ENCODE results near the gene GPR152.

Gene GPR152, protein sequence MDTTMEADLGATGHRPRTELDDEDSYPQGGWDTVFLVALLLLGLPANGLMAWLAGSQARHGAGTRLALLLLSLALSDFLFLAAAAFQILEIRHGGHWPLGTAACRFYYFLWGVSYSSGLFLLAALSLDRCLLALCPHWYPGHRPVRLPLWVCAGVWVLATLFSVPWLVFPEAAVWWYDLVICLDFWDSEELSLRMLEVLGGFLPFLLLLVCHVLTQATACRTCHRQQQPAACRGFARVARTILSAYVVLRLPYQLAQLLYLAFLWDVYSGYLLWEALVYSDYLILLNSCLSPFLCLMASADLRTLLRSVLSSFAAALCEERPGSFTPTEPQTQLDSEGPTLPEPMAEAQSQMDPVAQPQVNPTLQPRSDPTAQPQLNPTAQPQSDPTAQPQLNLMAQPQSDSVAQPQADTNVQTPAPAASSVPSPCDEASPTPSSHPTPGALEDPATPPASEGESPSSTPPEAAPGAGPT

DNA sequence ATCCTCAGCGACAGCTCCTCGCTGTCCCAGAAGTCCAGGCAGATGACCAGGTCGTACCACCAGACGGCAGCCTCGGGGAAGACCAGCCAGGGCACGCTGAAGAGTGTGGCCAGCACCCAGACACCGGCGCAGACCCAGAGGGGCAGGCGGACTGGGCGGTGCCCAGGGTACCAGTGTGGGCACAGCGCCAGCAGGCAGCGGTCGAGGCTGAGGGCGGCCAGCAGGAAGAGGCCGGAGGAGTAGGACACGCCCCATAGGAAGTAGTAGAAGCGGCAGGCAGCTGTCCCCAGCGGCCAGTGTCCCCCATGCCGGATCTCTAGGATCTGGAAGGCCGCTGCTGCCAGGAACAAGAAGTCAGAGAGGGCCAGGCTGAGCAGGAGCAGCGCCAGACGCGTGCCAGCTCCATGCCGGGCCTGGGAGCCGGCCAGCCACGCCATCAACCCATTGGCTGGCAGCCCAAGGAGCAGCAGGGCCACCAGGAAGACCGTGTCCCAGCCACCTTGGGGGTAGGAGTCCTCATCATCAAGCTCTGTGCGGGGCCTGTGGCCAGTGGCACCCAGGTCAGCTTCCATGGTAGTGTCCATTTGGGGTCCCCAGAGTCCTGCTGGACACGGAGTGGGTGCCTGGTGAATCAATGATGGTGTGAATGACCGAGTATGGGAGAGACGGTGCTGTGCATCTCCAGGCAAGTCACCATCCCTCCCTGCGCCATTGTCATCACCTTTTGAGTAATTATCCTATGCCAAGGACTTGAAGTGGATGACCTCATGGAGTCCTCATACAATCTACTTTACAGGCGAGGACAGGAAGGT, at the start of gene GPR152:
TSS of gene GPR152 (minus strand) at position 589 of the 812 bp plus-strand sequence. CDS start at position 584, 5 bp downstream.
- peak; percentile 78 to 92 for DNase-seq

DNA sequence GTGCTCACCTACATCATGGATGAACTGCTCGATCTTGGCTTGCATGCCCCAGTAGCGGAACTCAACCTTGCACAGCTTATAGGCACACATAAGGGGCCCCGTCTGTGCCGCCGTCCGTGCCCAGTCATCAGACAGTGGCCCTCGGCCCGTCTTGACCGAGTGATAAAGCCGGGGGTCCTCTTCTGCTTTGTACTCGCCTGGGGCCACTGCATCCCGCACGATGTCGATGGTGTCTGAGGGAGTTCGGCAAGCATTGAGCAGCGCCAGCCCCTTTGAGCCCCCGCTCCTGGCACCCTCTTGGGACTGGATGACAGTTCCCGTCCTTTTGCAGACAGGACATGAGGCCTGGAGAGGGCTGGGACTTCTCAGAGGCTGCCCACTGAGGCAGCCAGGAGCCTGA, 49.3 kb upstream of the GPR152 start:
- DNase-seq, result no peak

DNA sequence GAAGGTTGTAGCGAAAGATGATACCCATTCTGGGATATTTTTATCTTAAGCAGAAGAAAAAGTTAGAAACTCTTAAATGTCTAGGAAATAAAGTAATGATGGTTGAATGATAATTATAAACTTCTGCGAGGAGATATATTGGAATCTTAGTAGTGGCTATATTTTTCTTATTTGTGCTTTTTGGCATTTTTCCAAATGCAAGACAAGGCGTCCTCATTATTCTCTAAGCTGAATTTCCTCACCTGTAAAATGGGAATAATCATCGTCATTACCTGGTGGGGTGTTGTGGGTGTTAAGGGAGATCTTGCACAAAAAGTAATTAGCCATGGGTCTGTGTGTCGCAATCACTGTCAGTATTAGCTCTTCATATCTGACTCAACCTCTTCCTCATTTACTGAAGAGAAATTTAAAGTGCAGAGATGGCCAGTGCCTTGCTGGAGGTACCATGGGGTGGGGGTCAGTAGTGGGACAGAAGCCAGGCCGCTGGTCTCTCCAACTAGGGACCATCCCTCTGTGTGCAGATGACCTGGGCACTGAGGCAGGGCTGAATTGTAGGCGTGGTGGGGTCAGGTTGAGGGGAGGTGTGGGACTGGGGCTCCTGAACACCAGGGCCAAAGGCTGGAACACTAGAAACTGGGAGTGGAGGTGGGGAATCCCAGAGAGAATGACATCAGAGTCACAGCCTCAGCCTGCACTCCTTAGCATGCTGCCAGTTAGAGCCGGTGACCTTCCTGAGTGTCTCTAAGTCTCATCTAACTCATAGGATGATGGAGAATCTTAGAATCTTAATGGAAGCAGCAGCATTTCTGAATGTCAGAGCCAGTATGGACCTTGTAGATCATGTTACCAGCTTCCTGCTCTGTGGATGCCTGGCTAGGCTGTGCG, 48.5 kb upstream of the GPR152 start:
- no peak for DNase-seq

DNA sequence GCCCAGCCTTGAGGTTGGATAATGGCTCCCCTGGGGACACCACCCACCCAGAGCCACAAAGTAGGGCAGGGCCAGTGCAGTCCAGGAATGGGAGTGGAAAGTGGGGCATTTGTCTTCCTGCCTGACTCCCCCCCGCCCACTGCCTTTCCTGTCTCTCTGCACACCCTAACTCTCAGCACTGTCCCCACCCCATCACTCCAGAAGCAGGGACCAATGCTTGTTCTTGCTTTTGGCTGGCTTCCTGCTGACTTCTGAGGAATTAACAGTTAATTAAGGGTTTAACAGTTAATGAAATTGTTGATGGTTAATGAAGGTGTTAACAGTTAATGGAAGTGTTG, 47.9 kb upstream of the GPR152 start:
- DNase-seq, result no peak

DNA sequence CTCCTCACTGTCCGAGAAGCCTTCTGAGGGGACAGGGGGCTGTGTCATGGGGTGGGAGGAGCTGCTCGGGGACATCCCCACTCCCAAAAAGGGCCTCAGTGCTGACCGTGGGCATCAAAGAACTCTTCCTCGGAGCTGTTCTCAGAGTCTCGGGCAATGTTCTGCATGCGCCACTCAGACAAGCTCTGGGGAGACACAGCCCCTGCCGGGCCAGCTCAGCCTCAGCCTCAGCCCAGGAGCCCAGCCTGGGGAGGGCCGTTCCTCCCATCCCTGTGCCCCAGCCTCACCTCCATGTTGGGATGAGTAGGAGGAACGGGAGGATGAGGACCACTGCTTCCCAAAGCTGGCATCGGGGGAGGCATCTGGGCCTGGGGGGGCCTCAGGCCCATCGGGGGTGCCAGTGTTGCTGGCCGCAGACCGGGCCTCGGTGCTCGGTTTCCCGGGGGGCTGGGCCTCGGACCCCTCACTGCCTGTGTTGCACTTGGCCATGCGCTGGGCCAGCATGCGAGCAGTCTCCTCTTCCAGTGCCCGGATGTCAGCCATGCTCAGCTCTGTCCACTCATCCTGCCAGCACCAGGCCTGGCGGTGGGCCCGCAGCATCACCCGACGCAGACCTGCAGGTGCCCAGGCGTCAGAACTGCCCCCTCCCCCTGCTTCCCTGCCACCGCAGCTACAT, 47.4 kb upstream of the GPR152 start:
- DNase-seq, result no peak

DNA sequence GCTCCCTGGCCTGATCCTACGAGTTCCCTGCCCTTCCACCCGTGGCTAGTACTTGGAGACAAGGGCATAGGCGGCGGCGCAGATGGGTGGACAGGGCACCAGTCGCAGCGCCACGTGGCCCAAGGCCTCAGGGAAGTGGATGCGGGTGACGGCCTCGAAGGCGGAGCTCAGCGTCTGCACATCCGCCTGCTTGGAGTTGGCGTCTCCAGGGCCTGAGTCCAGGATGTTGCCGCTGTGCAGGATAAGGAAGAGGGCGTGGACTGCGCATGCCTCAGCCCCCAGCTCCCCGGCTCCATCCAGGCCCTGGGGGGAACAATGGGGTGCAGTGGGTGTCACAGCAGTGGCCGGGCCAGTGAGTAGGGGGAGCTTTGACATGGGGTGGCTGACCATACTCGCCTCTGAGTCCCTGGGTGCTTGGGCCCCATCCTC, 46.0 kb upstream of the GPR152 start:
- no peak for DNase-seq

DNA sequence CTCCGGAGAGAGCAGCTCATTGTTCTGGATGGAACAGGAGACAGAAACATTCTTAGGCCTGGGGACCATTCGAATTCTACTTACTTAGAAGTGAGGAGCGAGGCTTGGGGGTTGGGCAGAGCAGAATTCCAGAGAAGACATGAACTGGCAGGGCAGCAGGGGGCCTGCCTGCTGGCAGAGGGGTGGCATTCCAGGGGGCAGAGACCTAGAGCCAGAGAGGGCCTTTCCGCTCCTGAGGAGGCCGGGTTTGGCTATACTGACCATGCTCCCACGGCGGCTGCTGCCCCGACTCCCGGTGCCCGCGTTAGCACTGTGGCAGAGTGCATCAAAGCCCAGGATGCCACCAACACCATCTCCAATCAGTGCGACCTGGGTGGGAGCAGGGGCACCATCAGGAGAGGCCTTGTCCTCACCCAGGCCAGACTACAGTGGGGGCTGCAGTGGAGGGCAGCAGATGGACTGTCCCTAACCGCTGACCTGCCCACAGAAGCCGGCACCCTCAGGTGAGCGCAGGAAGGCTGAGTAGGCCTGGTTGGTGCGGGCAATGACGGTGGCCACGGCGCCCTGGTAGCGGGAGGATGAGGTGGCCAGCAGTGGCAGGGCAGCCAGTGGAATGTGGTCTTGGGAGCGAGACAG, 45.2 kb upstream of the GPR152 start:
- DNase-seq, result no peak

DNA sequence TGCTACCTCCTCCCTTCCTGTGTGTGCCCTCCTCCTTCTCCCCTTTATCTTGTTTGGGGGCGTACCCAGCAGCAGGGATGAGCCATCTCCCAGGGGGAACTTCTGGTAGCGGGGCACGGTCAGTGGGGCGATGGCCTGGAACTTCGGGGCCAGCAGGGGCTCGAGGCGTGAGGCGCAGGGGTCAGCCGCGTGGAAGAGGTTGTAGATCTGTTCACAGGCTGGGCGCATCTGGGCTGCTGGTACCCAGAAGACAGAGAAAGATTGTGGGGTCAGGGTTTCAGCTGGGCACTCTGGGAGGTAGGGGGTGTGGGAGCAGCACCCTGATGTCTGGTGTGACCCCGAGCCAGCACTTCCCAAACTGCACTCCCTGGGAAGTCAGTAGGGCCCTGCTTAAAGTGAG, 43.6 kb upstream of the GPR152 start:
- DNase-seq, result no peak

DNA sequence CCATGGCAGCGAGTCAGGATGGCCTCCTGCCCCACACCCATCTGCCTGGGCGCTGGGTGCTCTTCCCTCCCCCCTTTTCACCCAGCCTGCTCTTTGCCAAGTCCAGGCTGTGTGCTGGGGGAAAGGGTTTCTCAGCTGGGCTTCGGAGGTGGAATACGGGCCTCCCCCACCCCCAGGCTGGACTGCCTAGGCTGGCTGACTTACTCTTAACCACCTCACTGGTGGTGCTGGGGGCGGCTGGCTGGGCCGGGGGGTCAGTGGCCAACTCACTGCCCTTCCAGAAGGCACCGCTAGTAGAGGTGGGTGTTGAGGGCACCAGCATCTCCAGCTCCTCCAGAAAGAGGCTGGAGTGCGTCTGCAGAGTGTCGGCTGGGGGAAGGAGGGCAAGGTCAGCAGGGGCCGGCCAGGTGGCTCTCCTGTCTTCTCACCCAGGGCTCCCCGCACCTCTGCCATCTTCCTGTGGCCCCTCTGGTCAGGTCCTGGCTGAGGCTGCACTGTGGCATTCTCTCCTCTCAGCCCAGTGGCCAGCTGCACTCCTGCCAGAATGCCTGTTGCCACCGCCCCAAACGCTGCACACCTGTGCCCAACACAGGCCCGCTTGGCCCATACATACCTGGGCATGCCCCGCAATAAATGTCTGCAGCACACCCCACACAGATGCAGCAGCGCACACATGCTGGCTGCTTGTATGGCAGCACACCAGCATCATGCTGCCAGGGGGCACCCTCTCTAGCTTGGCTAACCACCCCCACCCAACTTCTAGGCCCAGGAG, 42.9 kb upstream of the GPR152 start:
- DNase-seq, result no peak

DNA sequence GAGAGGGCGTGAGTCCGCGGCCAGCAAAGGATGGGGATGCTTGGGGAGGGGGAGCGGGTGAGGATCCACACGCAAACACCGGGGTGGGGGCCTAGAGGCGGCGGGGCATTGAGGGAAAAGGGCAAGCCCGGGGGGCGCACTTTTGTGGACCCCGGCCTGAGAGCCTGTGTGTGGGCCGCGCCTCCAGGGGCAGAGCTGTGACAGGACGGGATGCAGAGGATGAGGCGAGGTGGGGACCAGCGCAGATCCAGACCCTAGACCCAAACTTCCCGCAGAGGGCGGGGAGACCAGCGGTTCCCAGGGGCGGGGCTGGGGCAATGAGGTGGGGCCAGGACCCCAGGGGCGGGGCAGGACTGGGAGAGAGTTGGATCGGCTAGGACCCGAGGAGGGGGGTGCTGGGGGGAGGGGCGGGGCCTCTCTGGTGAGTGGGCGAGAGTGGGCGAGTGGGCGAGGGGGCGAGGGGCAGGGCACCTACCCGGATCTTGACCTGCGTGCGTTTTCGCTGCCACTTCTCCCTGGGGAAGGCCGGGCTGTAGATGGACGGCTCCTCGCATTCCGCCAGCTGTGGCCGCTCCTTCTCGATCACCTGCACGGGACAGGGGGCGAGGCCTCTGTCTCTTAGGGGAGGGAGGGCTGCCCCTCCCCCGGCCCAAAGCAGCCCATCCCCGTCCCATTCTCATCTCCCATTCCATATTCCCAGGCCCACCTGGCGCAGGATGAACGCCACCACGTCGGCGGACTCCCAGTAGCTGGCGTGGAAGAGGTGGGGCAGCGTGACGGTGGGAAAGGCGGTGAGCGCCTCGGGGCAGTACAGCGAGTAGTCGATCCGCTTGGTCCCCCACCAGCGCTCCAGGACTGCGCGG, 42.1 kb upstream of the GPR152 start:
- no peak for DNase-seq

DNA sequence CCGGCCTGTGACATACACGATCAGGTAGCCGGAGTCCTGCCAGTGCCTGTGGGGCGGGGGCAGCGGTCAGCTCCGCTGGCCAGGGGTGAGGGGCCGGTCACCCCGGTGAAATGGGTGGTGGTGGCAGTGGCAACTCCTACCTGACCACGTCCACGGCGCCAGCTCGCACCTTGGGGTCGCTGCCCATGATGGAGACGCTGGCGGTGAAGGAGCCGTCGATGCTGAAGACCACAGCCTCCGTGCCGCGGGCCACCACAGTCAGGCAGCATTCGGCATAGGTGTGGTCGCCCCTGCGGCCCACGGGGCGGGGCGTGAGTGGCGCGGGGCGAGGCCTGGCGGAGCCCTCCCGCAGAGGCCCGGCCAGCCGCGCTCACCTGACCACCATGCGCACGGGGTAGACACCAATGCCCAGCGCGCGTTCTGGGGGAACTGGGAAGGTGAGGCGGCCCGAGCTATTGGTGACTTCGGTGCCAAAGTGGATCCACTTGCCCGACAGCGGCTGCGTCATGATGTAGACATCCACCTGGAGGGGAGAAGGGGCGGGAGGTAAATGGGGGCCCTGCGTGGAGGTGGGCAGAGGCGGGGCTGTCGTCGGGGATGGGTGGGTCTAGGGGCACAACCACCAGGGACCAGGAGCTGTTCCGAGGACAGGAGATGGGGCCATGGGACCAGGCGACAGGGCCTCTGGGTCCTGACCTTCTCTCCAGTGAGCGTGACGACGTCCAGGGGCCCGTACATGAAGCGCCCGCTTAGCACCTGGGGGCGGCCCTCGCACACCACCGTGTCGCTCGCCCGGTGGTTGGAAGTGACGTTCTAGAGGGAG, 41.2 kb upstream of the GPR152 start:
- no peak for DNase-seq

DNA sequence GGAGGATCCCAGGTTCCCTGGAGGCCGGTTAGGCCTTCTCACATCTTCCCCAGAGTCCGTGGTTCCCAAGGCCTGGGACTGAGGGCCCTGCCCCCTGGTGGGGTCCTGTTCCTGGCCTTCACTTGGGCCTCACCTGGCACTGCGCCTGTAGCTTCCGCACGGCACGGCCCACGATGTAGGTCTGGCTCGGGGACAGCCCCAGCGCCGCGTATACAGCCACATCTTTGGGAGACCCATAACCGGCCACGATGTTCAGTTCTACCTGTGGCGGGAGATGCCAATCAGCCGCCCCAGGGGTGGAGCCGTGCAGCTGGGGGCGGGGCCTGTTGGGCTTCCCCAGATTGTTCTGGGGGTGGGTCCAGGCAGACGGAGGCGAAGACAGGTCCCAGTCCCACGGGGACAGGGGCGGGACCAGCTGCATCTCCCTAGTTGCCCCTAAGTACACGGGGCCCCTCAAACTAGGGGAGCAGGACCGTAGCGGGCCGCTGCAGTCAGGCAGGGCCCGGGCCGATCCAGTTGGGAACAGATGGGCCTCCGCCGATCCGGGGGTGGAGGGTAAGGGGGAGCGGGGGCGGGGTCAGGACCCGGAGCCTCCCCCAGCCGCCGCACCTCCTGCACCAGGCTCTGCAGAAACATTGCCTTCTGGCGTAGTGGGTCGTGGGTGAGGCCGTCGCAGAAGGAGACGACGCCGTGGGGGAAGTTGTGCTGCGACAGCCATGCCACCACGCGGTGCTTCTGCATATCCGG, 40.4 kb upstream of the GPR152 start:
- DNase-seq, result no peak

DNA sequence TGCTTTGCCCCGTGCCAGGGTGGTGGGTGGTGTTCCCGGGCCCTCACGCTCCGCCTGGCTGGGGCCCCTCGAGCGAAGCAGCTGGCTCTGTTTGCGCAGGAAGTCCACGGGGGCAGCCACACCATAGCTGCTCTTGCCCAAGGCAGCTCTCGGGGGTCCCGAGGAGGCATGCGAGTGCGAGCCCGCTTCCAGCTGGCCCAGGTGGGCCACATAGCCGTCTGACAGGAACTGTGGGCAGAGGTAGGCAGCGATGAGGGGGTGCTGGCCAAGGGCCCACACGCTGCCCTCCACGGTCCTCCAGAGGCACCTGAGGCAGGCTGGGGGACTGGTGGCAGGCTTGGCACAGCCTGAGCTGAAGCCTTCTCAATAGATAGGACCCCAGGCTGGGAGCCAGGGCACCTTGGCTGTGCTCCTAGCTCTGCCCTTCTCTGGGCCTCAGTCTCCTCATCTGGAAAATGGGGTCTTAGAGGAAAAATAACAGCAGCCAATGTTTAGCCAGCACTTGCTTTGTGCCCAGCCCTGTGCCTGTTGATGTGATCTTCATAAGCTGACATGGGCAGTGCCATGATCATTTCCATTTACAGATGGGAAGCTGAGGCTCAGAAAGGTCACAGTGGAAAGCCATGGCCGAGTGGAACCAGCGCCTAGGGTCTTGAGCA, 39.7 kb upstream of the GPR152 start:
- DNase-seq, result no peak

DNA sequence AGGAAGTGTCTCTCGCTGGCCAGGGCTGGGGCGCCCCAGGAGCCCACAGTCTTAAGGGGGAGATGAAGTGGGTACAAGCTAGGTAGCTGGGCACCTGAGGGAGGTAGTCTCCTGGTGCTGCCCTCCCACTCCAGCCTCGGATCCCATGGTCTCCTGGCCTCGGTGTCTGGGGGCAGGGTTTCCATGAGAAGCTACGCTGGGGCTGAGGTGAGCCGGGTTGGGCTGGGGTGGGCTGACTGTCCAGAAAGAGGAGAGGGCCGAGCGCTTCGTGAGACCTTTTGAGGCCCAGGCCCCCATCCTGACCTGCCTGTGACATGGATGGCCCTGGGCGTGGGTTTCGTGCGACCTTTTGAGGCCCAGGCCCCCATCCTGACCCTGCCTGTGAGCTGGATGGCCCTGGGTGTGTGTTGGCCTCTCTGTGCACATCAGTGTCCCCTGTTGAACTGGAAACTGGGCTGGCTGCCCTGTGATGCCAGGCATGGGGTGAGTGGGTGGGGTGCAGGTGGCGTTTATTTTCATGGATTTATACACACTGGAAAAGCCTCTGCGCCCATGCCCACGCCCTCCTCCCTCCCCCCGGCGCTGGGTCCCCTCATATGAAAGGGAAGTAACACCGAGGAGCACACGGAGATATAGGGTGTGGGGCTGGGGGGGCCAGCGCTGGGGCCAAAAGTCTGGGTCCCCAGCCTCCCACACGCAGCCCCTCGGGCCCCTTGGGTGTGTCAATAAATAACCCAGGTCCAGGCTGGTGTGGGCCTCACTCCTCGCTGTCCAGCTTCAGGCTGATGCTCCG, 38.9 kb upstream of the GPR152 start:
- no peak for DNase-seq

DNA sequence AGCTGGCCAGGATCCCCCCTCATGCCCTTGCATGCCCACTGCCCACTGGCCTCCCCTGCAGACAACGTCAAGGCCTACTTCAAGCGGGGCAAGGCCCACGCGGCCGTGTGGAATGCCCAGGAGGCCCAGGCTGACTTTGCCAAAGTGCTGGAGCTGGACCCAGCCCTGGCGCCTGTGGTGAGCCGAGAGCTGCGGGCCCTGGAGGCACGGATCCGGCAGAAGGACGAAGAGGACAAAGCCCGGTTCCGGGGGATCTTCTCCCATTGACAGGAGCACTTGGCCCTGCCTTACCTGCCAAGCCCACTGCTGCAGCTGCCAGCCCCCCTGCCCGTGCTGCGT, 38.2 kb upstream of the GPR152 start:
- DNase-seq, result no peak

DNA sequence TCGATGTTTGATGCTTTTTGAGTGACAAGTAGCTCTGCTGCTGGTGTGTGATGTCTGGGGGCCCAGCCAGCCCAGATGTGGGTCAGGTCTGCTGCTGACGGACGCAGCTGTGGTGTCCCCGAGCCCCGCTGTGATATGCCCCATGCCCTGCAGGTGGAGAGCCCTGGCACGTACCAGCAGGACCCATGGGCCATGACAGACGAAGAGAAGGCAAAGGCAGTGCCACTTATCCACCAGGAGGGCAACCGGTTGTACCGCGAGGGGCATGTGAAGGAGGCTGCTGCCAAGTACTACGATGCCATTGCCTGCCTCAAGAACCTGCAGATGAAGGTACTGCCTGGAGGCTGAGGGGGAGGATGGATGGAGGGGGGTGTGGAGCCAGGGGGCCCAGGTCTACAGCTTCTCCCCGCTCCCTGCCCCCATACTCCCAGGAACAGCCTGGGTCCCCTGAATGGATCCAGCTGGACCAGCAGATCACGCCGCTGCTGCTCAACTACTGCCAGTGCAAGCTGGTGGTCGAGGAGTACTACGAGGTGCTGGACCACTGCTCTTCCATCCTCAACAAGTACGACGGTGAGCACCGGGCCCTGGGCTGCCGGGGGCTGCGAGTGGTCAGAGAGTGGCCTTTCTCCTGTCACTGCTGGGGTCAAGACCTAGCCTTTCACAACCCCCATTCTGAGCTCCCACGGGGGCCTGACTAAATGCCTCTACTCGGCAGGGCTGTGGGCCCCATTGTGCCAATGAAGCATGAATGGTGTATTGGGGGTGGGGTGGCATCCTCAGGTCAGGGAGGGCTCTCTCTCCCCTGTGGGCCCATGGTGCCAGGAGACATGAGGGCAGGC, 37.6 kb upstream of the GPR152 start:
- DNase-seq, result no peak
